Measurements from ENCODE around the gene IMPA2. TPM values are rescaled to one million over a fixed set of nuclear protein-coding genes. Genes with fewer than 3 reads are reported as not detected.
A peak's percentile ranks its signal among the peaks of the same experiment; 100 is the strongest.

IMPA2 gene
- total and polyA plus RNA-seq, 2 of the 8 experiments (the other 6 are each of a cell fraction or from before 2014, with no cell fraction given) = 102 to 140 TPM

DNA sequence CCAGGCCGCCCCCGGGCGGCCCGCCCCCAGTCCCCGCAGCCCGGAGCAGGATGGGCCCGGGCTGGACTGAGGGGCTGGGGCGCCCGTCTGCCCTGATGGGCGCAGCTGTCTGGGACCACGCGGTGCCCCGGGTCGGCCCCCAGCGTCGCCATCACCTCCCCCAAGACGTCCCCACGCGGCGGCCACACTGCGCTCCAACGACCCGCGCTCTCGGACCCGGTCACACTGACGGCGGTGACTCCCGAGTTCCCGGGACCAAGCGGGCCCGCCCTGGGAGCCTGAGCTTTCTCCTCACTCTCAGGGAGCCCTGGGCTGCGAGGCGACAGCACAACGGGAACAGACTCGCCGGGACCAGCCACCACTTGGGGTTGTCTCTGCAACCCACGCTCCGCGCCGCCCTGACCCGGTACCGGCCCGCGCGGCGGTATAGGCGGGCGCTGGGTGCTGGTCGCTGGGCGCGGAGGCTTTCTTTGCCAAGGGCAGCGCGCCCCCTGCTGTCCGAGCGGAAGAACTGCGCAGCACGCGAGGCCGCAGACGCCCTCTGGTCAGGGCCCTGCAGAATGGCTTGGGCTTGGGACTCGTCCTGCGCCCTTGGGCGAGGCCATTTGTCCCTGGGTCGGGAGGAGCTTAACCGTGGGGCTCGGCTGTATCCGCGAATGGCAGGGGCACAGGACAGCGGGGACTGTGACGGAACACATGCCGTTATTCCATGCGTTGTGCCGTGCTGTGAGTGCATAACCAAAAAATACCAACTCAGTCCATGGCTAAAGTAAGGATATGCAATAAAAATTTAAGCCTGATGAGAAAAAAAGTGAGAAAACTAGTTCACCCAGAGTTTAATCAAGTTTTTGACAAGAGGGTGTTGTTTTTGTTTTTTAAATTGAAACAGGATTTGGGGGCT is 57.6 kb downstream of the IMPA2 start (continued):
- TF ChIP-seq, protein P1, sequence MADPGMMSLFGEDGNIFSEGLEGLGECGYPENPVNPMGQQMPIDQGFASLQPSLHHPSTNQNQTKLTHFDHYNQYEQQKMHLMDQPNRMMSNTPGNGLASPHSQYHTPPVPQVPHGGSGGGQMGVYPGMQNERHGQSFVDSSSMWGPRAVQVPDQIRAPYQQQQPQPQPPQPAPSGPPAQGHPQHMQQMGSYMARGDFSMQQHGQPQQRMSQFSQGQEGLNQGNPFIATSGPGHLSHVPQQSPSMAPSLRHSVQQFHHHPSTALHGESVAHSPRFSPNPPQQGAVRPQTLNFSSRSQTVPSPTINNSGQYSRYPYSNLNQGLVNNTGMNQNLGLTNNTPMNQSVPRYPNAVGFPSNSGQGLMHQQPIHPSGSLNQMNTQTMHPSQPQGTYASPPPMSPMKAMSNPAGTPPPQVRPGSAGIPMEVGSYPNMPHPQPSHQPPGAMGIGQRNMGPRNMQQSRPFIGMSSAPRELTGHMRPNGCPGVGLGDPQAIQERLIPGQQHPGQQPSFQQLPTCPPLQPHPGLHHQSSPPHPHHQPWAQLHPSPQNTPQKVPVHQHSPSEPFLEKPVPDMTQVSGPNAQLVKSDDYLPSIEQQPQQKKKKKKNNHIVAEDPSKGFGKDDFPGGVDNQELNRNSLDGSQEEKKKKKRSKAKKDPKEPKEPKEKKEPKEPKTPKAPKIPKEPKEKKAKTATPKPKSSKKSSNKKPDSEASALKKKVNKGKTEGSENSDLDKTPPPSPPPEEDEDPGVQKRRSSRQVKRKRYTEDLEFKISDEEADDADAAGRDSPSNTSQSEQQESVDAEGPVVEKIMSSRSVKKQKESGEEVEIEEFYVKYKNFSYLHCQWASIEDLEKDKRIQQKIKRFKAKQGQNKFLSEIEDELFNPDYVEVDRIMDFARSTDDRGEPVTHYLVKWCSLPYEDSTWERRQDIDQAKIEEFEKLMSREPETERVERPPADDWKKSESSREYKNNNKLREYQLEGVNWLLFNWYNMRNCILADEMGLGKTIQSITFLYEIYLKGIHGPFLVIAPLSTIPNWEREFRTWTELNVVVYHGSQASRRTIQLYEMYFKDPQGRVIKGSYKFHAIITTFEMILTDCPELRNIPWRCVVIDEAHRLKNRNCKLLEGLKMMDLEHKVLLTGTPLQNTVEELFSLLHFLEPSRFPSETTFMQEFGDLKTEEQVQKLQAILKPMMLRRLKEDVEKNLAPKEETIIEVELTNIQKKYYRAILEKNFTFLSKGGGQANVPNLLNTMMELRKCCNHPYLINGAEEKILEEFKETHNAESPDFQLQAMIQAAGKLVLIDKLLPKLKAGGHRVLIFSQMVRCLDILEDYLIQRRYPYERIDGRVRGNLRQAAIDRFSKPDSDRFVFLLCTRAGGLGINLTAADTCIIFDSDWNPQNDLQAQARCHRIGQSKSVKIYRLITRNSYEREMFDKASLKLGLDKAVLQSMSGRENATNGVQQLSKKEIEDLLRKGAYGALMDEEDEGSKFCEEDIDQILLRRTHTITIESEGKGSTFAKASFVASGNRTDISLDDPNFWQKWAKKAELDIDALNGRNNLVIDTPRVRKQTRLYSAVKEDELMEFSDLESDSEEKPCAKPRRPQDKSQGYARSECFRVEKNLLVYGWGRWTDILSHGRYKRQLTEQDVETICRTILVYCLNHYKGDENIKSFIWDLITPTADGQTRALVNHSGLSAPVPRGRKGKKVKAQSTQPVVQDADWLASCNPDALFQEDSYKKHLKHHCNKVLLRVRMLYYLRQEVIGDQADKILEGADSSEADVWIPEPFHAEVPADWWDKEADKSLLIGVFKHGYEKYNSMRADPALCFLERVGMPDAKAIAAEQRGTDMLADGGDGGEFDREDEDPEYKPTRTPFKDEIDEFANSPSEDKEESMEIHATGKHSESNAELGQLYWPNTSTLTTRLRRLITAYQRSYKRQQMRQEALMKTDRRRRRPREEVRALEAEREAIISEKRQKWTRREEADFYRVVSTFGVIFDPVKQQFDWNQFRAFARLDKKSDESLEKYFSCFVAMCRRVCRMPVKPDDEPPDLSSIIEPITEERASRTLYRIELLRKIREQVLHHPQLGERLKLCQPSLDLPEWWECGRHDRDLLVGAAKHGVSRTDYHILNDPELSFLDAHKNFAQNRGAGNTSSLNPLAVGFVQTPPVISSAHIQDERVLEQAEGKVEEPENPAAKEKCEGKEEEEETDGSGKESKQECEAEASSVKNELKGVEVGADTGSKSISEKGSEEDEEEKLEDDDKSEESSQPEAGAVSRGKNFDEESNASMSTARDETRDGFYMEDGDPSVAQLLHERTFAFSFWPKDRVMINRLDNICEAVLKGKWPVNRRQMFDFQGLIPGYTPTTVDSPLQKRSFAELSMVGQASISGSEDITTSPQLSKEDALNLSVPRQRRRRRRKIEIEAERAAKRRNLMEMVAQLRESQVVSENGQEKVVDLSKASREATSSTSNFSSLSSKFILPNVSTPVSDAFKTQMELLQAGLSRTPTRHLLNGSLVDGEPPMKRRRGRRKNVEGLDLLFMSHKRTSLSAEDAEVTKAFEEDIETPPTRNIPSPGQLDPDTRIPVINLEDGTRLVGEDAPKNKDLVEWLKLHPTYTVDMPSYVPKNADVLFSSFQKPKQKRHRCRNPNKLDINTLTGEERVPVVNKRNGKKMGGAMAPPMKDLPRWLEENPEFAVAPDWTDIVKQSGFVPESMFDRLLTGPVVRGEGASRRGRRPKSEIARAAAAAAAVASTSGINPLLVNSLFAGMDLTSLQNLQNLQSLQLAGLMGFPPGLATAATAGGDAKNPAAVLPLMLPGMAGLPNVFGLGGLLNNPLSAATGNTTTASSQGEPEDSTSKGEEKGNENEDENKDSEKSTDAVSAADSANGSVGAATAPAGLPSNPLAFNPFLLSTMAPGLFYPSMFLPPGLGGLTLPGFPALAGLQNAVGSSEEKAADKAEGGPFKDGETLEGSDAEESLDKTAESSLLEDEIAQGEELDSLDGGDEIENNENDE (IDR thresholded peaks at IDR 0.05; ENCODE audit: insufficient replicate concordance, low read length) = no peak
- TF ChIP-seq BACH1 (IDR thresholded peaks at IDR 0.05; ENCODE audit: low read length) = no peak
- no peak for TF ChIP-seq RXRA (IDR thresholded peaks at IDR 0.05; ENCODE audit: insufficient read depth, low read depth, low read length)
- TF ChIP-seq, protein P2, sequence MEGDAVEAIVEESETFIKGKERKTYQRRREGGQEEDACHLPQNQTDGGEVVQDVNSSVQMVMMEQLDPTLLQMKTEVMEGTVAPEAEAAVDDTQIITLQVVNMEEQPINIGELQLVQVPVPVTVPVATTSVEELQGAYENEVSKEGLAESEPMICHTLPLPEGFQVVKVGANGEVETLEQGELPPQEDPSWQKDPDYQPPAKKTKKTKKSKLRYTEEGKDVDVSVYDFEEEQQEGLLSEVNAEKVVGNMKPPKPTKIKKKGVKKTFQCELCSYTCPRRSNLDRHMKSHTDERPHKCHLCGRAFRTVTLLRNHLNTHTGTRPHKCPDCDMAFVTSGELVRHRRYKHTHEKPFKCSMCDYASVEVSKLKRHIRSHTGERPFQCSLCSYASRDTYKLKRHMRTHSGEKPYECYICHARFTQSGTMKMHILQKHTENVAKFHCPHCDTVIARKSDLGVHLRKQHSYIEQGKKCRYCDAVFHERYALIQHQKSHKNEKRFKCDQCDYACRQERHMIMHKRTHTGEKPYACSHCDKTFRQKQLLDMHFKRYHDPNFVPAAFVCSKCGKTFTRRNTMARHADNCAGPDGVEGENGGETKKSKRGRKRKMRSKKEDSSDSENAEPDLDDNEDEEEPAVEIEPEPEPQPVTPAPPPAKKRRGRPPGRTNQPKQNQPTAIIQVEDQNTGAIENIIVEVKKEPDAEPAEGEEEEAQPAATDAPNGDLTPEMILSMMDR (IDR thresholded peaks at IDR 0.05; ENCODE audit: control extremely low read depth in 1 of 3, insufficient read depth in 1 of 3, low read depth in 1 of 3, low read length in 3 of 3) = peak; percentile 95 to 98 (median 95)
- peak in 1 of 2 experiments; percentile 14; a peak in 1 of 4 replicates for TF ChIP-seq SIN3A (conservative IDR thresholded peaks at IDR 0.05 in 1 of 2, IDR thresholded peaks at IDR 0.05 in 1 of 2; ENCODE audit: low read depth in 1 of 2, low read length in 2 of 2)
- no peak for TF ChIP-seq CTBP2 (IDR thresholded peaks at IDR 0.05; ENCODE audit: borderline replicate concordance, insufficient read depth, insufficient read length, low read length)

All from H1 (cell line).